ENCODE measurements around the gene RGS2. TPM values are rescaled to one million over a fixed set of nuclear protein-coding genes. Genes with fewer than 3 reads are reported as not detected.

RGS2 gene
- total and polyA plus RNA-seq, 2 of the 4 experiments (the other 2 are of a cell fraction), result 13.5 to 19.7 TPM

- H3K9me3 ChIP-seq (ENCODE audit: control insufficient read depth, insufficient read depth, low read length), result no peaks in the 10 kb centered on the region
- H3K23ac ChIP-seq (ENCODE audit: low read depth, low read length), result no peak overlapping the region
- no peaks in the 10 kb centered on the region for H4K20me1 ChIP-seq (ENCODE audit: insufficient read depth, low read length)
- no peak overlapping the region for H2AFZ ChIP-seq (replicated peaks; ENCODE audit: low read length, poor library complexity)
- no peak overlapping the region for H2BK20ac ChIP-seq (ENCODE audit: low read depth, low read length)
- H2BK120ac ChIP-seq (ENCODE audit: low read depth, low read length), result no peak overlapping the region
- no peak overlapping the region for H3K9ac ChIP-seq (ENCODE audit: low read depth, low read length)
- no peak for ATAC-seq (ENCODE audit: low read depth)
- no peaks in the 10 kb centered on the region for H3K79me1 ChIP-seq (ENCODE audit: low read depth in 1 of 2, low read length in 2 of 2)
- H4K5ac ChIP-seq (ENCODE audit: low read depth, low read length), result no peak overlapping the region
- H2BK15ac ChIP-seq (ENCODE audit: low read depth, low read length), result no peak overlapping the region
- no CpG with 5 or more reads among the region's 1 CpG for WGBS, 2 experiments (ENCODE audit: extremely low coverage in 2 of 2, insufficient read length in 1 of 2)
- intact Hi-C loops (cut with micrococcal nuclease) (no loop called here), in situ Hi-C loops (cut with MboI; ENCODE audit: low sequenced_read_pairs) (no loop called here), dilution Hi-C loops (cut with HindIII; ENCODE audit: low sequenced_read_pairs, unreplicated experiment) (no loop called here)
- TF ChIP-seq USF2 (IDR thresholded peaks at IDR 0.05; ENCODE audit: low read depth, low read length), result no peak
- TF ChIP-seq MXI1 (IDR thresholded peaks at IDR 0.05; ENCODE audit: borderline replicate concordance, low read depth, low read length), result no peak
- TF ChIP-seq CEBPB (IDR thresholded peaks at IDR 0.05; ENCODE audit: low read depth, low read length), result no peak
- TF ChIP-seq FOS (IDR thresholded peaks at IDR 0.05; ENCODE audit: low read depth, low read length), result no peak
- no peak for TF ChIP-seq CHD1 (IDR thresholded peaks at IDR 0.05; ENCODE audit: low read depth, low read length)
- TF ChIP-seq BHLHE40 (IDR thresholded peaks at IDR 0.05; ENCODE audit: low read depth, low read length), result no peak
- no peak for TF ChIP-seq RFX5 (IDR thresholded peaks at IDR 0.05; ENCODE audit: low read depth, low read length)
- no peak for TF ChIP-seq RAD21 (IDR thresholded peaks at IDR 0.05; ENCODE audit: low read length)
- no peak for TF ChIP-seq MAFK (IDR thresholded peaks at IDR 0.05; ENCODE audit: low read depth, low read length)
- no peak for TF ChIP-seq NFE2L2 (IDR thresholded peaks at IDR 0.05; ENCODE audit: low read depth, low read length)
- no peak for TF ChIP-seq SMC3 (IDR thresholded peaks at IDR 0.05; ENCODE audit: low read depth, low read length)
- H3K9me1 ChIP-seq (ENCODE audit: insufficient read depth, low read length), result no peaks in the 10 kb centered on the region
- DNase-seq, result no peak
- ChIA-PET CTCF (no interaction called here), POLR2A (ENCODE audit: unreplicated experiment) (no interaction called here)
- no peak overlapping the region for H4K91ac ChIP-seq (ENCODE audit: insufficient read depth, low read depth, low read length)
- no peak overlapping the region for H3K56ac ChIP-seq (ENCODE audit: extremely low read depth, insufficient read depth, low read length)
- H3K4ac ChIP-seq (ENCODE audit: low read depth, low read length), result no peak overlapping the region
- no peak overlapping the region for H3K14ac ChIP-seq (replicated peaks; ENCODE audit: low read depth, low read length)
- no peak overlapping the region for H2AK5ac ChIP-seq (ENCODE audit: low read depth, low read length)
- no peak overlapping the region for H3K18ac ChIP-seq (ENCODE audit: low read depth, low read length)
- BruUV-seq (replicated peaks), result no TSS peak
- peaks cover 1% of the 10 kb centered on the region; the same call in 1 of the 2 replicates for H3K27me3 ChIP-seq (ENCODE audit: control insufficient read depth, insufficient read depth, low read length)
- H2AK9ac ChIP-seq (replicated peaks; ENCODE audit: low read depth, low read length, poor library complexity), result no peak overlapping the region
- H2BK5ac ChIP-seq (ENCODE audit: low read depth, low read length, poor library complexity, severe bottlenecking), result no peak overlapping the region
- no peak overlapping the region for H3K27ac ChIP-seq (ENCODE audit: insufficient read depth, low read length)
- no peak overlapping the region for H3K4me2 ChIP-seq (ENCODE audit: low read depth, low read length)
- H3K36me3 ChIP-seq (ENCODE audit: control insufficient read depth, insufficient read depth, low read length), result no peaks in the 10 kb centered on the region
- no peak overlapping the region for H4K8ac ChIP-seq (ENCODE audit: low read depth in 2 of 2, low read length in 2 of 2)
- H3K4me1 ChIP-seq (ENCODE audit: control insufficient read depth, insufficient read depth, low read length), result no peaks in the 10 kb centered on the region
- H3K4me3 ChIP-seq (ENCODE audit: insufficient read depth, low read depth, low read length), result no peak overlapping the region
These were observed 35.5 kb downstream of the RGS2 start for GRCh38 chr1:192844360-192844759.
